Measurements from ENCODE around the gene TSPAN19. TPM values are rescaled to one million over a fixed set of nuclear protein-coding genes. Genes with fewer than 3 reads are reported as not detected.

Gene TSPAN19
- total and polyA plus RNA-seq, 9 of the 15 experiments (the other 6 are each of a cell fraction or from before 2014, with no cell fraction given) = not detected

- ChIA-PET CTCF (ENCODE audit: low intra/inter-chr PET ratio) (no interaction called here), POLR2A (no interaction called here)
- no TSS peak for BruUV-seq (replicated peaks)
- Histone ChIP-seq H3K4me1 (replicated peaks in 1 of 2; ENCODE audit: control insufficient read depth in 2 of 2, insufficient read depth in 2 of 2, low read length in 2 of 2) (no peaks in the 10 kb centered on the region), H3K27ac (ENCODE audit: extremely low read depth, low read depth, low read length) (no peak overlapping the region), H3K9ac (ENCODE audit: insufficient read depth in 1 of 2, low read depth in 2 of 2, low read length in 2 of 2) (no peak overlapping the region), H3K27me3 (ENCODE audit: control insufficient read depth in 2 of 2, insufficient read depth in 2 of 2, low read length in 2 of 2) (no peaks in the 10 kb centered on the region), H4K20me1 (replicated peaks; ENCODE audit: control insufficient read depth, insufficient read depth, low read length) (no peaks in the 10 kb centered on the region), H3K36me3 (ENCODE audit: control insufficient read depth, insufficient read depth, low read length) (no peaks in the 10 kb centered on the region), H3K9me1 (ENCODE audit: control insufficient read depth, insufficient read depth, low read length) (no peaks in the 10 kb centered on the region), H2AFZ (ENCODE audit: low read depth, low read length) (no peak overlapping the region), H3K4me2 (ENCODE audit: insufficient read depth, low read length) (no peak overlapping the region), H3K4me3 (no peak overlapping the region), H3K79me2 (ENCODE audit: control insufficient read depth, insufficient read depth, low read length) (no peaks in the 10 kb centered on the region), H3K9me3 (replicated peaks; ENCODE audit: control insufficient read depth, insufficient read depth, low read depth, low read length) (no peaks in the 10 kb centered on the region; the same call in 1 of the 2 replicates)
- 0% methylated on average over 2 of the region's 2 CpGs for WGBS (ENCODE audit: insufficient coverage, low coverage, missing lambda C conversion rate)
- FAIRE-seq (no peak), DNase-seq (ENCODE audit: extremely low read depth in 1 of 4, low spot score in 3 of 4) (no peak), ATAC-seq (no peak)
- in situ Hi-C loops (cut with MboI) (no loop called here), intact Hi-C loops (cut with micrococcal nuclease) (no loop called here)
- no peak for TF ChIP-seq ZBTB40 (IDR thresholded peaks at IDR 0.05)
- TF ChIP-seq ZBTB40 (CRISPR knock-in tag; IDR thresholded peaks at IDR 0.05) = no peak
- TF ChIP-seq MAFF (IDR thresholded peaks at IDR 0.05; ENCODE audit: low read length) = no peak
- no peak for TF ChIP-seq ZEB2 (IDR thresholded peaks at IDR 0.05)
These were observed 50.0 kb downstream of the TSPAN19 start for GRCh38 chr12:84986117-84986516.

Data from K562 (cell line).